HG03571 (cell line): Measurements from ENCODE around the gene DBNL.

Source experiments
- ATAC-seq: cut with Tn5 transposase; IDR thresholded peaks from one replicate; pipeline ENCODE4 v1.9.1; 2021; ENCODE audit not compliant: unreplicated experiment

DBNL gene

DNA sequence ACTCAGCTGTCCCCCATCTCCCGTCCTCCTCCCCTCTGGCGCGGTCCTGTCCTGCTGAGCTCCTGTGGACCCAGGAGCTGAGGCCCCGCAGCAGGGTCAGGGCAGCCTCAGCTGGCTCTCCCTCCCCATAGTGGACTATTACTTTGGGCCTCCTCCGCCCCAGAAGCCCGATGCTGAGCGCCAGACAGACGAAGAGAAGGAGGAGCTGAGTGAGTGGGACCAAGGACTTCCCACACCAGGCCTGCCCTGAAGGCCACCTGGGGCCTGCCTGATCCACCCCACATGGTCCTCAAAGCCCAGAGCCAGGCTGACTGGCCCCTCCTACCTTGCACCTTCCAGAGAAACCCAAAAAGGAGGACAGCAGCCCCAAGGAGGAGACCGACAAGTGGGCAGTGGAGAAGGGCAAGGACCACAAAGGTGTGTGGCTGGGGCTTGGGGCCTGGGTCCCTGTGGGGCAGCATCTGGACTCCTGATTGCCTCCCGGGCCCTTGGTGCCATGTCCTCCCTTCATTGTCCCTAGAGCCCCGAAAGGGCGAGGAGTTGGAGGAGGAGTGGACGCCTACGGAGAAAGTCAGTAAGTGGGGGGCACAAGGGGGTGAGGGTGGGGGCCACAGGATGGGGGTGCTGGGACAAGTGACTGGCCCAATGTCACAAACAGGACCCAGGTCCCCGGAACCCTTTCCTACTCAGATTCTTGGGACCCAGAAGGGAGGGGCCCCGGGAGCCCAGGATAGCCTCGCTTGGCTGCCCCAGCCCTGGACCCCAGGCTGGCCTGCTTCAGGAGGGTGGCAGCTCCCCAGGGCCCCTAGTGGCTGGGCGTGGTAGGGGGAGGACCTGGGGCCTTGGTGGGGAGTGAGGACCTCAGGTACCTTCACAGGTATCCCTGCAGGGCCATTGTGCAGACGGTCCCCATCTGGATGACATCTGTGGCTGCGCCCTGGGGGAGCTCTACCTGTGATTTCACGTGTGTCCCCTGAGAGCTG lies 64.6 kb downstream of the DBNL start:
- ATAC-seq = no peak

DNA sequence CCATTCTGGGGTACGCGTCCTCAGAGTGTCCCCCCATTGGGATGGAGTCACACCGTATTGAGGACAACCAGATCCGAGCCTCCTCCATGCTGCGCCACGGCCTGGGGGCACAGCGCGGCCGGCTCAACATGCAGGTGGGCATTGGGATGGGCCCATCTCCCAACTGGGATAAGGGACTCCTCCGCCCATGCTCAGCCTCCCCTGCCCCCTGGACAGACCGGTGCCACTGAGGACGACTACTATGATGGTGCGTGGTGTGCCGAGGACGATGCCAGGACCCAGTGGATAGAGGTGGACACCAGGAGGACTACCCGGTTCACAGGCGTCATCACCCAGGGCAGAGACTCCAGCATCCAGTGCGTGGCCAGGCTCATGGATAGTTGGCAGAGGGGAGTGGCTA lies 65.5 kb downstream of the DBNL start:
- no peak for ATAC-seq

DNA sequence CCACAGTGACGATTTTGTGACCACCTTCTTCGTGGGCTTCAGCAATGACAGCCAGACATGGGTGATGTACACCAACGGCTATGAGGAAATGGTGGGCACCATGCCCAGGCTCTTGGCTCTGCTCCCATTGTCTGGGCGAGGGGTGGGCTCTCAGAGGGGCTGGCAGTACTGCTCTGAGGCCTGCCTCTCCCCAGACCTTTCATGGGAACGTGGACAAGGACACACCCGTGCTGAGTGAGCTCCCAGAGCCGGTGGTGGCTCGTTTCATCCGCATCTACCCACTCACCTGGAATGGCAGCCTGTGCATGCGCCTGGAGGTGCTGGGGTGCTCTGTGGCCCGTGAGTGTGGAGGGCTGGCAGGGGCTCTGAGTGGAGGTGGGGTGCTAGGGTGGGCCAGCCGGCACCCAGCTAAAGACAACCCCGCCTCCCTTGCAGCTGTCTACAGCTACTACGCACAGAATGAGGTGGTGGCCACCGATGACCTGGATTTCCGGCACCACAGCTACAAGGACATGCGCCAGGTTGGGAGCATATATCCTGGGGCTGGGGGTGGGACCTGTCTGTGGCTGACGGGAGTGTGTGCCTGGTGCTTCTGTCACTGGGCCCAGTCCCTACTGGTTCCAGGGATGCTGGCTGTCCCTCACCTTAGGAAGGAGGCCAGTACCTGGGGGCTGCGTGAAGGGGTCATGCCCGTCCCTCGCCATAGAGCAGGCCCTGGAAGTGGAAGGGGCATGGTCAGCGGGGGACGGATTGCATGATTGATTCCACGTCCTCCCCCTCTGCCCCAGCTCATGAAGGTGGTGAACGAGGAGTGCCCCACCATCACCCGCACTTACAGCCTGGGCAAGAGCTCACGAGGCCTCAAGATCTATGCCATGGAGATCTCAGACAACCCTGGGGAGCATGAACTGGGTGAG lies 66.5 kb downstream of the DBNL start:
- no peak for ATAC-seq
